ENCODE results near the gene RALB.

Gene RALB

GRCh38 chr2:120244656-120245519 lies 7.8 kb upstream of the RALB start:
- Histone ChIP-seq H3K27ac (no peak overlapping the region), H3K27me3 (peaks cover 0 to 21% (median 8%) of the 10 kb centered on the region in 11 experiments; a peak in 10 of 22 replicates), H4K20me1 (peaks cover 0 to 22% (median 0%) of the 10 kb centered on the region in 11 experiments; a peak in 5 of 22 replicates), H3K4me3 (no peak overlapping the region), H3K9me3 (replicated peaks in 1 of 11) (peaks cover 11 to 19% (median 16%) of the 10 kb centered on the region in 11 experiments; a peak in 21 of 22 replicates), H3K4me2 (peak overlapping the region in 7 of 11 experiments; percentile 22 to 99 (median 89); a peak in 10 of 22 replicates), H3K9ac (0 out of 22 replicates have a peak overlapping the region, but pooled peaks of 1 of the 11 experiments have one; percentile 7), H3K4me1 (peaks cover 27 to 50% (median 47%) of the 10 kb centered on the region in 10 experiments), H3K36me3 (no peaks in the 10 kb centered on the region)
- TF ChIP-seq Cebpa-rat (IDR thresholded peaks at IDR 0.05) = no peak

- Histone ChIP-seq H3K27ac (no peak overlapping the region), H4K20me1 (peaks cover 0 to 25% (median 0%) of the 10 kb centered on the region in 11 experiments; a peak in 6 of 22 replicates), H3K36me3 (no peaks in the 10 kb centered on the region), H3K27me3 (peaks cover 0 to 21% (median 14%) of the 10 kb centered on the region in 11 experiments; a peak in 10 of 22 replicates), H3K9ac (0 out of 22 replicates have a peak overlapping the region, but pooled peaks of 1 of the 11 experiments have one; percentile 7), H3K4me2 (peak overlapping the region in 8 of 11 experiments; percentile 33 to 99 (median 86); a peak in 15 of 22 replicates), H3K4me3 (no peak overlapping the region), H3K9me3 (replicated peaks in 1 of 11) (peaks cover 11 to 19% (median 16%) of the 10 kb centered on the region in 11 experiments; a peak in 21 of 22 replicates), H3K4me1 (peaks cover 34 to 59% (median 55%) of the 10 kb centered on the region in 10 experiments)
- TF ChIP-seq Cebpa-rat (IDR thresholded peaks at IDR 0.05) = no peak
Observed at GRCh38 chr2:120245520-120246332, 6.9 kb upstream of the RALB start.

- Histone ChIP-seq H3K9me3 (replicated peaks in 1 of 11) (peaks cover 11 to 19% (median 16%) of the 10 kb centered on the region in 11 experiments; a peak in 21 of 22 replicates), H4K20me1 (peaks cover 0 to 29% (median 0%) of the 10 kb centered on the region in 11 experiments; a peak in 6 of 22 replicates), H3K9ac (no peak overlapping the region), H3K27me3 (peaks cover 0 to 23% (median 14%) of the 10 kb centered on the region in 11 experiments; a peak in 11 of 22 replicates), H3K4me1 (peaks cover 36 to 69% (median 65%) of the 10 kb centered on the region in 10 experiments), H3K36me3 (no peaks in the 10 kb centered on the region), H3K4me3 (no peak overlapping the region), H3K27ac (no peak overlapping the region), H3K4me2 (peak overlapping the region in 10 of 11 experiments; percentile 62 to 99 (median 86); a peak in 19 of 22 replicates)
- TF ChIP-seq Cebpa-rat (IDR thresholded peaks at IDR 0.05) = no peak
Observed at GRCh38 chr2:120246546-120247300, 5.9 kb upstream of the RALB start.

GRCh38 chr2:120247851-120248250 lies 4.8 kb upstream of the RALB start:
- peak overlapping the region in 6 of 10 experiments; percentile 4 to 29 (median 10); a peak in 6 of 20 replicates for H3K4me3 ChIP-seq
- no peak overlapping the region for H3K27ac ChIP-seq
- H3K4me1 ChIP-seq = peaks cover 35 to 75% (median 70%) of the 10 kb centered on the region in 10 experiments
- peaks cover 0 to 29% (median 0%) of the 10 kb centered on the region in 11 experiments; a peak in 6 of 22 replicates for H4K20me1 ChIP-seq
- H3K9me3 ChIP-seq (replicated peaks in 1 of 11) = peaks cover 11 to 19% (median 15%) of the 10 kb centered on the region in 11 experiments; a peak in 21 of 22 replicates
- peak overlapping the region; percentile 44 to 99 (median 83) for H3K4me2 ChIP-seq
- no peaks in the 10 kb centered on the region for H3K36me3 ChIP-seq
- H3K27me3 ChIP-seq = peaks cover 0 to 23% (median 14%) of the 10 kb centered on the region in 11 experiments; a peak in 11 of 22 replicates
- TF ChIP-seq Cebpa-rat (IDR thresholded peaks at IDR 0.05) = no peak
- H3K9ac ChIP-seq = peak overlapping the region in 4 of 11 experiments; percentile 2 to 47 (median 11); a peak in 5 of 22 replicates

- Histone ChIP-seq H3K4me2 (peak overlapping the region in 9 of 11 experiments; percentile 79 to 99 (median 94); a peak in 17 of 22 replicates), H4K20me1 (peaks cover 0 to 41% (median 9%) of the 10 kb centered on the region in 11 experiments; a peak in 10 of 22 replicates), H3K27me3 (peaks cover 0 to 23% (median 12%) of the 10 kb centered on the region in 11 experiments; a peak in 11 of 22 replicates), H3K4me1 (peaks cover 48 to 90% (median 77%) of the 10 kb centered on the region in 10 experiments), H3K9me3 (replicated peaks in 1 of 11) (peaks cover 0 to under 1% (median 0%) of the 10 kb centered on the region in 11 experiments; a peak in 1 of 22 replicates), H3K9ac (no peak overlapping the region), H3K4me3 (no peak overlapping the region), H3K27ac (no peak overlapping the region), H3K36me3 (no peaks in the 10 kb centered on the region)
- no peak for TF ChIP-seq Cebpa-rat (IDR thresholded peaks at IDR 0.05)
Observed at GRCh38 chr2:120250640-120251039, 2.0 kb upstream of the RALB start.

GRCh38 chr2:120251078-120251477 lies 1.6 kb upstream of the RALB start:
- peaks cover 0 to 2% (median 0%) of the 10 kb centered on the region in 11 experiments; a peak in 3 of 22 replicates for H3K36me3 ChIP-seq
- peaks cover 0 to 5% (median 0%) of the 10 kb centered on the region in 11 experiments; a peak in 7 of 22 replicates for H3K9me3 ChIP-seq (replicated peaks in 1 of 11)
- TF ChIP-seq Cebpa-rat (IDR thresholded peaks at IDR 0.05) = no peak
- H3K27me3 ChIP-seq = peaks cover 0 to 23% (median 12%) of the 10 kb centered on the region in 11 experiments; a peak in 11 of 22 replicates
- peaks cover 0 to 41% (median 10%) of the 10 kb centered on the region in 11 experiments; a peak in 10 of 22 replicates for H4K20me1 ChIP-seq
- H3K4me3 ChIP-seq = no peak overlapping the region
- H3K4me1 ChIP-seq = peaks cover 52 to 90% (median 76%) of the 10 kb centered on the region in 10 experiments
- no peak overlapping the region for H3K27ac ChIP-seq
- no peak overlapping the region for H3K9ac ChIP-seq
- H3K4me2 ChIP-seq = peak overlapping the region; percentile 79 to 99 (median 94); a peak in 21 of 22 replicates

- peak overlapping the region in 6 of 11 experiments; percentile 41 to 97 (median 88); a peak in 6 of 22 replicates for H3K27ac ChIP-seq
- H3K4me3 ChIP-seq = peak overlapping the region; percentile 73 to 86 (median 80)
- no peak for TF ChIP-seq Cebpa-rat (IDR thresholded peaks at IDR 0.05)
- H3K36me3 ChIP-seq = peaks cover 0 to 6% (median 0%) of the 10 kb centered on the region in 11 experiments; a peak in 3 of 22 replicates
- H4K20me1 ChIP-seq = peaks cover 0 to 36% (median 10%) of the 10 kb centered on the region in 11 experiments; a peak in 10 of 22 replicates
- H3K27me3 ChIP-seq = peaks cover 0 to 23% (median 9%) of the 10 kb centered on the region in 11 experiments; a peak in 9 of 22 replicates
- peak overlapping the region; percentile 79 to 99 (median 94) for H3K4me2 ChIP-seq
- H3K9ac ChIP-seq = peak overlapping the region in 10 of 11 experiments; percentile 46 to 97 (median 88); a peak in 19 of 22 replicates
- peaks cover 60 to 90% (median 76%) of the 10 kb centered on the region in 10 experiments for H3K4me1 ChIP-seq
- peaks cover 0 to 11% (median 4%) of the 10 kb centered on the region in 11 experiments; a peak in 7 of 22 replicates for H3K9me3 ChIP-seq (replicated peaks in 1 of 11)
Observed at GRCh38 chr2:120251880-120252224, 800 bp upstream of the RALB start.

Data from BLaER1 treated with 17β-estradiol and CSF1 and Interleukin-3, amounts not matched to agents 10 nM and 100 nM (cell line).